Left hindlimb (tissue), 1 donor: ENCODE data around the gene RSPH6A.
"Not testable (repeated sequence)": the region's sequence is repeated elsewhere in the genome, so short reads cannot be mapped to it uniquely, and the experiment has no call there.

Experiments
- DNase-seq: peaks from one replicate; pipeline ENCODE4 v3.0.0-alpha.2; 2018

The RSPH6A gene

DNA sequence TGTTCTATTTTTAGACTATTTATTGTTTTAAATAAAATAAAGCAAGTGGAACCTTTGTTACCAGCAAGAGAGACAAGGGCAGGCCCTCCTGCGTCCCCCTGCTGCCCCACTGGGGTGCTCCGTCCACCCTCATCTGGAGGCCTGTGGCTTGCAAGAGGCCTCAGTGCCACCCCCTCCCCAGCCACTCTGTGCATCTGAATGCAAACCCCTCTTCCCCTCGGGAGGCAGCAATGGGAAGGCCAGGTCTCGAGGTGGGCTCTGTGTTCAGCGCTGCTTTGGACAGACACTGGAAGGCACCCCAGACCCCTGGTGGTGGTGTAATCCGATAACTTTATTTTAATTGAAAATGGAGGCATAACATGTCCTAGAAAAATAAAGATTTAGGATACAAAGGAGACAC, 50.6 kb downstream of the RSPH6A start:
- no peak for DNase-seq

DNA sequence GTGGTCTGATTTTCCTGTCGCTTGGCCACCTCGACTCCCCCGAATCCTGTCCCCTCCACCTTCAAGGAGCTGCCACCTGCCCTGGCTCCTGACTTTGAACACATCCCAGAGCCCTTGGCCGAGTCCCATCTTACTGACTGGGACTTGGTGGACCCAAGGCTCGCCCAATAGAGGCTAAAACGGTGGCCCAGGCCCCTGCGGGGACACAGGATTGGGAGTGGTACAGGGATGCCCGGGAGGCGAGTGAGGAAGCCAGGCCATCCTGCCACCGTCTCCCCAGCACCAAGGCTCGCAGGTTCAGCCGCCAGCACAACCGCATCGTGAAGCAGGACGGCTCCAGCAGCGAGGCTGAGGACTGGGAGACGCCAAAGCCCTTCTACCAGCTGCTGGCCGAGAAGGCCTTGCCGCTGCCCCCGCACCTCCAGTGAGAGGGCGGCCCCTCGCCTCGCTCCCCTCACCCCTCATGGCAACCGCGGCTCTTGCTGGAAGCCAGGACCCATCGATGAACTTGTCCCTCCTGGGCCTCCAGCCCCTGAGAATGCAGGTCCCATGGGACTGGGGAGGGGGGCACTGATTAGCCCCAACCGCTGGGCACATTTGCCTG, 51.3 kb downstream of the RSPH6A start:
- DNase-seq = peak; percentile 37

DNA sequence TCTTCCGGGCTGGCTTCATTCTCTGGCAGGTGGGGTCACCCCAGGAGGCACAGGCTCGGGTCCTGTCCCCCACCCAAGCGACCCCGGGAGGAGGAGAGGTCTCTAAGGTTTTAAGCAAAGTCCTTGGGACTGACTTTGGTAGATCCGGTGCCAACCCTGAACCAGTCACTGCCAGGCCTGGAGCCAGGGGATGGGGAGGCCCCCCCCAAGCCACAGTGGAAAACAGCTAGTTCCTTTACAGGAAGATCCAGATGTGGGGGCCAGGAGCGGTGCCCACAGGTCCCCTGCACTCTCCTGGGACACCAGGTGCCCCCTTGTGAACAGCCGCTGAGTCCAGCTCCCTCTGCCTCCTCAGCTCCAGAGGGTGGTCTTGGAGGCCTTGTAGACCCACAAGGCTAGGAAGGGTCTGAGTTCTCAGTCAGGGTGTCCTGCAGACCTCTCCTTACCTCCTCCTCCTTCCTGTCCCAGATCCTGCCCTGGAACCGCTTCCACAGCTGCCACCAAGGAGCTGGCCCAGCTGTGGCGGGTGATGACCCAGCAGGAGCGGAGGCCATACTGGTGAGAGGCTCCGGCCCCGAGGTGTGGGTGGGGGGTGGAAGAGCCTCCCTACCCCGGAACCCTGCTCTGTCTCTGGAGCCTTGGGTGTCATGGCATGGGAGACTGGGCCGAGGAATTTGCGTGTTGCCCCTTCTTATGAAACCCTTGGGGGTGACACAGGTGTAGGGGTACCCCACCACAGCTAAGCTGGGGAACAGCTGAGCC, 52.1 kb downstream of the RSPH6A start:
- peak; percentile 32 for DNase-seq

DNA sequence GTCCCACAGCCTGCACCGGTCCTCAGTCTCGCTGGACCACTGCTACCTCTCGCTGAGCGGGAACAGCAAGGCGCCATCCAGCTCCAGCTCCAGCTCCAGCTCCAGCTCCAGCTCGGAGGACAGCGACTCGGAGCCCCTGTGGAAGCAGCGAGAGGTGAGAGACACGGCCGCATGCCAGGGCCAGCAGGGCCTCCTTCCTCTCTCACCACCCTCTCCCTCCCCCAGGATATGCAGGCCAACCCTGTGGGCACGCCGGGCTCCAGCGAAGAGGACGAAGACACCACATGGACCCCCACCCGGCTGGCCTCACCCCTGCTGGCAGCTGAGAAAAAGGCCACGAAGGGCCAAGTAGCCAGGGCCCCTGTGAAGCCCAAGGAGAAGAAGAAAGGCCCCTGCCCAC, 53.4 kb downstream of the RSPH6A start:
- DNase-seq = peak; percentile 27

DNA sequence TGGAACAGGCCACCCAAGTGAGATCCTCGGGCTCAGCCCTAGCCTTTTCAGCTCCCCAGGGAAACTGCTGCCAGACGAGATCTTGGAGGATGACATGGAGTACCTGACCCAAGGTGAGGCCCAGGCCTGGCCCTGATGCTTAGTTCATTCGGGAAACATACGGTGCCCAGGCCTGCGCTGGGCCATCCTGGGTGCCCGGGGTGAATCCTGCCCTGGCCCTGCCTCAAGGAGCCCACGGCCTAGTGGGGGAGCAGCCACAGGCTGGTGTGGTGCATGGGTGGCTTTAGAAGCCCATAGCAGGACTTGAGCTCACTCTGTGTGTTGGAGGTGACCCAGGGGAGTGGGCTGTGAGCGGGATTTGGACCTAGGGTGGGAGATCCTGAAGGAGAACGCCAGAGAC, 56.2 kb downstream of the RSPH6A start:
- DNase-seq = no peak

DNA sequence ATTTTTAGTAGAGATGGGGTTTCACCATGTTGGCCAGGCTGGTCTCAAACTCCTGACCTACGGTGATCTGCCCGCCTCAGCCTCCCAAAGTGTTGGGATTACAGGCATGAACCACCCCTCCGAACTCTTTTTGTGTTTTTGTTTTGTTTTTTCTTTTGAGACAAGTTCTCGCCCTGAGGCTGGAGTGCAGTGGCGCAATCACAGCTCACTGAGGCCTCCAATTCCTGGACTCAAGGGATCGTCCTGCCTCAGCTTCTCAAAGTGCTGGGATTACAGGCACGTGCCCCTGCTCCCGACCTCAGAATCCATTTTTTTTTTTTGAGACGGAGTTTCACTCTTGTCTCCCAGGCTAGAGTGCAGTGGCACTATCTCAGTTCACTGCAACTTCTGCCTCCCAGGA, 57.4 kb downstream of the RSPH6A start:
- no peak for DNase-seq

DNA sequence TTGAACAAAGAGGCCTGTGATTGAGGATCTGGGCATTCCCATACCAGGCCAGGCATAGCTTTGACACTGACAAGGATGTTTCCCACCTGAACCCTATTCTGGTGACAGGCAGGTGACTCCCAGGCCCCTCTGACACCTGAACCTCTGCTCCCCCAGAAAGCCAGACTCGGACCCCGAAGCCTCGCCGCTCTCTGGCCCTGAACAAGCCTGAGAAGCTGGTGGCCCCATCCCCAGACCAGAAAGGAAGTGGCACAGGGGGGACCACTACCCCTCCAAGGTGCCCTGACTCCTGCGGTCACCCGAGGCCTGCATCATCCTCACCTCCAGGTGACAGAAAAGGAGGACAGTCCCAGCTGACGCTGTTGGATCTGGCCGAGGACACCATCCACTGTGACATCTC, 60.8 kb downstream of the RSPH6A start:
- no peak for DNase-seq

DNA sequence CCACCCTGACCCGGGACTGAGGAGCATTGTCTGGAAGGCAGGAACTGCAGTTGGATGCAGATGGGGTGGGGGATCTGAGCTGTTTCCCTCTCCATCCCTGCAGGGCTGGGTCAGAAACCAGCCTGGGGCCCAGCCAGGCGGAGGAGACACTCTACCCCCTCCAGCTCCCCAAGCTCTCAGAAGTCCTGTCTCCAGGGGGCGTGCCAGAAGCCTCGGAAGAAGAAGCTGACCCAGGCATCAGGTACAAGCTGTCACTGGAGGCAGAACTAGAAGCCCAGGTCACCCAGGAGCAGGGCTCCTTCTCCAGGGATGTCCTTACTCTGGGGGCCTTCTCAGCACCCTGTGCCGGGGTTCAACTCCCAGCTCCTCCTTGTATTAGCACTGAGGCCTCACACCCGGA, 61.6 kb downstream of the RSPH6A start:
- no peak for DNase-seq

DNA sequence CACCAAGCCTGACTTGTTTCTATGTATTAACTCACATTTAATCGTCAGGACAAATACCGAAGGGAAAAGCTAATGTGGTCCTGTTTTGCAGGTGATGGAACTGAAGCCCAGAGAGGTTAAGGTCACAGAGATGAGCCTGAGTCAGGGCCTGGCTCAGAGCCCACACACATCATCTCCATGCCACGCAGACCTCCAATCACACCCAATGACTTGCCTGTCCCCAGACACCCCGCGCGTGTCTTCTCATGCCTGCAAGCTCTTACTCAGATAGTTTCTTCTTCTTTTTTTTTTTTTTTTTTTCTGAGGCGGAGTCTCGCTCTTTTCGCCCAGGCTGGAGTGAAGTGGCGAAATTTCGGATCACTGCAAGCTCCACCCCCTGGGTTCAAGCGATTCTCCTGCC, 62.5 kb downstream of the RSPH6A start:
- DNase-seq = peak; percentile 8

DNA sequence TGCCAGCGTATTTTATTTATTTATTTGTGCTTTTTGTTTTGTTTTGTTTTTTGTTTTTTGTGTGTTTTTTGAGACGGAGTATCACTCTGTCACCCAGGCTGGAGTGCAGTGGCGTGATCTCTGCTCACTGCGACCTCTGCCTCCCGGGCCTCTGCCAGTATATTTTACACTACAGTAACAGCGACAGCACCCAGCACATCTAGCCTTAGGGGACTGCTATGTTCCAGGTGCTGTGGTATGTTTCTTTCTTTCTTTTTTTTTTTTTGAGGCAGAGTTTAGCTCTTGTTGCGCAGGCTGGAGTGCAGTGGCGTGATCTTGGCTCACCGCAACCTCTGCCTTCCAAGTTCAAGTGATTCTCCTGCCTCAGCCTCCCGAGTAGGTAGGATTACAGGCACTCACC, 63.6 kb downstream of the RSPH6A start:
- not testable (repeated sequence) for DNase-seq

DNA sequence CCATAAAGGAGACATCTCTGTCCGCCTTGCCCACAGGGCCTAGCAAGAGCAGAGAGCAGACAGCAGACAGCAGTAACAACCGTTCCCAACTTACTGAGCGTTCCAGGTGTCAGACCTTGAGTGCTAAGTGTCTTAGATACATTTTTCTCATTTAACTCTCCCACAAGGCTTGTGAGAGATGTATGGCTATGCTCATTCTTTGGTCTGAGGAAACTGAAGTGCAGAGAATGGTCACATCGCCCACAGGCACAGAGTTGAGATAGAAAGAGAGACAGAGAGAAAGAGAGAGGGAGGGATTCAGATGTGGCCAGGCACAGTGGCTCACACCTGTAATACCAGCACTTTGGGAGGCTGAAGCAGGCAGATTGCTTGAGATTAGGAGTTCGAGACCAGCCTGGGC, 67.6 kb downstream of the RSPH6A start:
- DNase-seq = no peak

DNA sequence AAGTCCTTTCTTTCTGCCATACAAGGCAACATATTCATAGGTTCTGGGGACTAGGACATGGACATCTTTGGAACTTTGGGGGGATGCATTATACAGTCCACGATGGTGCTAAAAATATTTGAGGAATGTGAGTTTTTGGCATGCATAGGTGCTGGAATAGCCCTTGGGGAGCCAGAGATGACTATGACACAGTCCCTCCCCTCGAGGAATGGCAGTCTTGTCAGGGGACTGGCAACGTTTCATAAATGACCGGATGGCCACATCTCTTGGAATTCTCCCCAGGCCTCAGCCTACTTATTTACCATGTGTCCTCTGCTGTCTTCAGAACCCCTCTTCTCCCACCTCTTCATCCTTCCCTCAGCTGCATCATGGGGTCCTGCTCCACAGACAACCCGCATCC, 68.2 kb downstream of the RSPH6A start:
- no peak for DNase-seq
